Caco-2 (cell line): ENCODE data around the gene FAT1. TPM values are rescaled to one million over a fixed set of nuclear protein-coding genes. Genes with fewer than 3 reads are reported as not detected.

Experiments used
- BruUV-seq: library from RNA; stranded (reverse); fragments of 400-500 nt; replicated peaks from 2 replicates; lab custom pipeline; 2021; lab: Mats Ljungman, UMichigan
- CTCF ChIA-PET: fragments of 300-600 bp; sonication (Branson Sonifier 250); formaldehyde crosslinking; loops from one replicate; lab custom pipeline; 2022; ENCODE audit warnings: antibody characterized with exemption; lab: Charles Lee
- POLR2A ChIA-PET: fragments of 300-600 bp; sonication (Branson Sonifier 250); formaldehyde crosslinking; loops from one replicate; lab custom pipeline; 2022; ENCODE audit warnings: antibody characterized with exemption; lab: Charles Lee
- DNase-seq, 2 experiments: peaks; one replicate each; pipeline versions ENCODE4 v3.0.0 to v3.0.0-alpha.2; 2020 to 2022
- H3K27me3 ChIP-seq: replicated peaks from 2 replicates; pipeline ENCODE4 v1.6.0; 2011; ENCODE audit warnings: low read length; ENCODE audit not compliant: control insufficient read depth, insufficient read depth
- H3K36me3 ChIP-seq: 2 replicates; pipeline ENCODE4 v1.5.1; 2011; ENCODE audit warnings: low read length; ENCODE audit not compliant: control insufficient read depth, insufficient read depth
- H3K4me1 ChIP-seq: fragments of 250-450 bp; sonication (Bioruptor Pico); 2 replicates; pipeline ENCODE4 v1.5.1; 2020; ENCODE audit warnings: mild to moderate bottlenecking
- H3K4me3 ChIP-seq: 2 replicates; pipeline ENCODE4 v1.5.1; 2011; ENCODE audit warnings: low read depth, mild to moderate bottlenecking, control low read depth, low read length
- H3K9me3 ChIP-seq: fragments of 250-450 bp; sonication (Bioruptor Pico); 2 replicates; pipeline ENCODE4 v1.5.1; 2020; ENCODE audit warnings: mild to moderate bottlenecking, moderate library complexity
- H3K27ac Mint-ChIP-seq: one replicate; pipeline ENCODE4 v1.8.0; 2022; ENCODE audit warnings: mixed read lengths; ENCODE audit not compliant: unreplicated experiment
- H3K27me3 Mint-ChIP-seq: one replicate; pipeline ENCODE4 v1.8.0; 2022; ENCODE audit warnings: mixed read lengths; ENCODE audit not compliant: insufficient read depth, unreplicated experiment
- H3K36me3 Mint-ChIP-seq: one replicate; pipeline ENCODE4 v1.8.0; 2022; ENCODE audit warnings: mild to moderate bottlenecking, mixed read lengths; ENCODE audit not compliant: insufficient read depth, unreplicated experiment
- H3K4me1 Mint-ChIP-seq: one replicate; pipeline ENCODE4 v1.8.0; 2022; ENCODE audit warnings: low read depth, mixed read lengths; ENCODE audit not compliant: unreplicated experiment
- H3K4me3 Mint-ChIP-seq: one replicate; pipeline ENCODE4 v1.8.0; 2022; ENCODE audit warnings: mild to moderate bottlenecking, moderate library complexity, mixed read lengths; ENCODE audit not compliant: unreplicated experiment
- H3K9me3 Mint-ChIP-seq: one replicate; pipeline ENCODE4 v1.8.0; 2022; ENCODE audit warnings: mixed read lengths; ENCODE audit not compliant: unreplicated experiment
- CTCF ChIP-seq, 2 experiments: fragments of 200-600 bp in 1 of 2; IDR thresholded peaks; 1 replicate in 1 of 2; 2 replicates in 1 of 2; pipeline versions ENCODE4 v1.5.1 to v1.8.0; 2011 to 2022; ENCODE audit warnings: antibody characterized with exemption in 1 of 2, control low read depth in 1 of 2, inconsistent platforms in 1 of 2, low read depth in 1 of 2, low read length in 1 of 2, mild to moderate bottlenecking in 1 of 2, moderate library complexity in 1 of 2; ENCODE audit not compliant: insufficient read depth in 1 of 2, severe bottlenecking in 1 of 2, unreplicated experiment in 1 of 2
- intact Hi-C: fragments of 100-400 bp; cut with micrococcal nuclease; formaldehyde crosslinking; loops from one replicate; pipeline ENCODE4 v1.10.0; 2022; ENCODE audit not compliant: unreplicated experiment
- total RNA-seq: library from RNA; stranded (reverse); gene quantifications from 2 replicates; pipeline ENCODE4 v1.2.3, GENCODE V29; 2022

The FAT1 gene
- total RNA-seq, 1 experiment from 2014 or later = 135 TPM

GRCh38 chr4:186699298-186699697 lies 24.4 kb downstream of the FAT1 start:
- POLR2A ChIA-PET = no interaction called here
- H3K9me3 Mint-ChIP-seq = peaks cover 3% of the 10 kb centered on the region
- H3K4me3 Mint-ChIP-seq = peak overlapping the region; percentile 19
- intact Hi-C loops = loop anchor here (1.0 to 2.0 kb wide), 2 partner anchors 14 to 24 kb away; partner anchors contain the start of gene FAT1
- peaks cover 48% of the 10 kb centered on the region for H3K4me1 Mint-ChIP-seq
- CTCF ChIA-PET = no interaction called here
- peak in 1 of 2 experiments; percentile 34 for DNase-seq
- no peak overlapping the region for H3K4me3 ChIP-seq
- TF ChIP-seq CTCF (IDR thresholded peaks at IDR 0.05; ENCODE audit: insufficient read depth in 1 of 2, low read depth in 1 of 2, low read length in 1 of 2, severe bottlenecking in 1 of 2, unreplicated experiment in 1 of 2) = no peak
- H3K4me1 ChIP-seq = peaks cover 47% of the 10 kb centered on the region
- no peaks in the 10 kb centered on the region for H3K27me3 Mint-ChIP-seq
- H3K36me3 ChIP-seq = no peaks in the 10 kb centered on the region; the same call in none of the 2 replicates
- no TSS peak for BruUV-seq
- H3K9me3 ChIP-seq = no peaks in the 10 kb centered on the region
- H3K27ac Mint-ChIP-seq = no peak overlapping the region
- no peaks in the 10 kb centered on the region for H3K27me3 ChIP-seq
- H3K36me3 Mint-ChIP-seq = peaks cover 64% of the 10 kb centered on the region

DNA sequence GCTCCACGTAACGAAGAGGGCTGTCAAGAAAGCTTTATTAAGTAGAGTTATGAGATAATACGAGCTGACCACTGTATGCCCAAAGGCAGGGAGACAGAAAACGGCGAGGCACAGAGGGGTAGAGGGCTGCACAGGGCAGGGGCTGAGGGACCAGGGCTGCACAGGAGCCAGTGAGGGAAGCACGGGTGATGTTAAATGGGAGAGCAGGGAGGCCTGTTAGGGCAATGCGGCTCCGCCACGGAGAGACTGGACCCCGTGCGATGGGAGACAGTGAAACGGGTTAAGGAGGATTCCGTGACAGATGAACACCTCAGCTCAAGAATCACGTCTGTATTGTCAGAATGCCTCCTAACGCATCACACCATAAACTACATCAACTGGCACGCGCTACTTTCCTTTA lies 25.1 kb downstream of the FAT1 start:
- Mint-ChIP-seq H3K27ac (peak overlapping the region; percentile 73), H3K27me3 (no peaks in the 10 kb centered on the region), H3K4me1 (peaks cover 49% of the 10 kb centered on the region), H3K4me3 (no peak overlapping the region), H3K36me3 (peaks cover 63% of the 10 kb centered on the region), H3K9me3 (peaks cover 10% of the 10 kb centered on the region)
- H3K4me3 ChIP-seq = no peak overlapping the region
- POLR2A ChIA-PET = interaction anchor here (0.6 kb wide), 1 partner anchor 665 kb away, joined by 4 read pairs; no protein-coding TSS in a partner anchor
- intact Hi-C loops = loop anchor here (2.0 kb wide), 1 partner anchor 24 kb away; the partner anchor contains the start of gene FAT1
- no peaks in the 10 kb centered on the region; the same call in none of the 2 replicates for H3K36me3 ChIP-seq
- DNase-seq = no peak
- H3K27me3 ChIP-seq = no peaks in the 10 kb centered on the region
- peaks cover 47% of the 10 kb centered on the region for H3K4me1 ChIP-seq
- no TSS peak for BruUV-seq
- H3K9me3 ChIP-seq = no peaks in the 10 kb centered on the region
- TF ChIP-seq CTCF (IDR thresholded peaks at IDR 0.05; ENCODE audit: insufficient read depth in 1 of 2, low read depth in 1 of 2, low read length in 1 of 2, severe bottlenecking in 1 of 2, unreplicated experiment in 1 of 2) = no peak
- CTCF ChIA-PET = no interaction called here

- Histone ChIP-seq H3K4me1 (peaks cover 47% of the 10 kb centered on the region), H3K4me3 (no peak overlapping the region), H3K36me3 (no peaks in the 10 kb centered on the region; the same call in none of the 2 replicates), H3K27me3 (no peaks in the 10 kb centered on the region), H3K9me3 (no peaks in the 10 kb centered on the region)
- POLR2A ChIA-PET = interaction anchor here (0.6 kb wide), 1 partner anchor 666 kb away, joined by 4 read pairs; no protein-coding TSS in a partner anchor
- CTCF ChIA-PET = no interaction called here
- no peak for TF ChIP-seq CTCF (IDR thresholded peaks at IDR 0.05; ENCODE audit: insufficient read depth in 1 of 2, low read depth in 1 of 2, low read length in 1 of 2, severe bottlenecking in 1 of 2, unreplicated experiment in 1 of 2)
- Mint-ChIP-seq H3K27me3 (no peaks in the 10 kb centered on the region), H3K4me1 (peaks cover 47% of the 10 kb centered on the region), H3K9me3 (peaks cover 13% of the 10 kb centered on the region), H3K4me3 (no peak overlapping the region), H3K27ac (peak overlapping the region; percentile 73), H3K36me3 (peaks cover 59% of the 10 kb centered on the region)
- no TSS peak for BruUV-seq
- no peak for DNase-seq
- intact Hi-C loops = loop anchor here (2.0 kb wide), 1 partner anchor 25 kb away; the partner anchor contains the start of gene FAT1
These were observed 25.6 kb downstream of the FAT1 start for GRCh38 chr4:186698028-186698427.
